Activated naive CD4-positive, alpha-beta T cell (primary cell): ENCODE data around the gene PPIE.
"Not testable (repeated sequence)": the region's sequence is repeated elsewhere in the genome, so short reads cannot be mapped to it uniquely, and the experiment has no call there.

Experiments
- DNase-seq, 4 experiments: peaks; one replicate each; lab custom pipeline; 2025; lab: John Stamatoyannopoulos, UW

PPIE gene

DNA sequence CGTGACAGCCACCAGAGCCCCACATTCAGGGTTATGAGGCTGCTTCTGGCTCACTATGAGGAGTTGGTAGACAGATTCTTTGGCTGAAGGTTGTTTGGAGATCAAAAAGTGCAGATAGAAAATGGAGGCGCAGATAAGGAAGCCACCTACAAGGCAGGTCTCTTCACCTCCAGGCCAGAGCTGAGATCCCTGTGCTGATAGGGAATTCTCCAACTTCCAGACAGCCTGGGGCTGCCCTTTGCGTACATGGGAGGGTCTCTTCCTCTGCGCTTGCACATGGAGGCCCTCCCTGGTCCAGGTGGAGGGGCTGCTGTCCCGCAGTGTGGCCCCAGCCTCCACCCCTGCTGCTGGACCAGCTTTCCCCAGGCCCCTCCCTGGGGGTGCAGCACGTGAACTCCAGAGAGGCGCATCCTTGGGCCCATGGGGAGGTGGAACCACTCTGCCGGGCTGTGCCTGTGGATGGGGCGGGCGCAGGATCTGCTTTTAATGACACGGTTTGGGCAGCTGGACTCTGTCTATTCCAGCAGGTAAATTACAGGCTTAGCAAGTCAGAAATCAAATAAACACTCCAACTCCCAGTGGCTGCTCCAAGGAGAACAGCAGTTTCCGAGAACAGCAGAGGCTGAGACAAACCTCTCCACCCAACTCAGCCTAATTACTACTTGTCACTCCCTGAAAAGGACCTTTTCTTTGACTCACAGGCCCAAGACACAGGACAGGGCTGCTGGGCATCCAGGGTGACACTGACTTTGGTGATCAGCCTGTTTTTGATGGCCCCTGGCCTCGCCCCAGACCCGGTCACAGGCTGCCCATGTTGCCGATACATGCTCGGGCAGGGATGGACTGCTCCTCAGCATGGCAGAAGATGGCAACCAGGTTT lies 20.1 kb downstream of the PPIE start:
- no peak for DNase-seq

GRCh38 chr1:39759436-39759726 lies 20.7 kb downstream of the PPIE start:
- DNase-seq = no peak

- no peak for DNase-seq
Observed at GRCh38 chr1:39760074-39761008, 21.7 kb downstream of the PPIE start.

GRCh38 chr1:39761016-39761415 lies 22.3 kb downstream of the PPIE start:
- DNase-seq = no peak

DNA sequence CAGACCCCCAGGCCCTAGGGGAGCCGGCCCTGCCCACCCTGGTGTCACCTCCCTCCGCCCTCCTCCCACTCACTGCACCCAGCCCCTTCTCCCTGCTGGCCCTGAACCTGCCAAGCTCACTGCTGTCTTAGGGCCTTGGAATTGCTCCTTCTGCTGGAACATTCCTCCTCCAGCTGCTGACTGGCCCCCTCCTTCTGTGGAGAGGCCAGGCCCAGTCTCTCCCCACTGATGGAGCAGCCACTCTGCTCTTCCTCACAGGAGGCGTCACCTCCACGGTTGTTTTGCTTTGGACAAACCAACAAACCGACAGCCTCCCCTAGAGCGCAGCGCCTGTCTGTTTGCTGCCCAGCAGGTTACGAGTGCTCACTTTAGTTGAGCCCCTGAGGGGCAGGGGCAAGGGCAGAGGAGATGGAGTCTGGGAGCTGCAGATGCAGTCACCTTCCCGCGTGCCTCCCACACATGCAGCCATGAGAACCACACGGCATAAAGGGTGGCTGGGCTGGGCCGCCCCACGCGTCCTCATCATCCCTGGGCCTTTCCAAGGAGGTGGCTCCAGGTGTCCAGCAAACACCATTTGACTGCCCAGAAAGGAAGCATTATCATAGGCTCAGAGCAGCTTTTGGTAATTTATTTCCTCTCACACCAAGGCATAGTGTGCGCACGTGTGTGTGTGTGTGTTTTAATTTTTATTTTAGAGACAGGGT lies 23.0 kb downstream of the PPIE start:
- DNase-seq = no peak

GRCh38 chr1:39762550-39763540 lies 24.2 kb downstream of the PPIE start:
- no peak for DNase-seq

DNA sequence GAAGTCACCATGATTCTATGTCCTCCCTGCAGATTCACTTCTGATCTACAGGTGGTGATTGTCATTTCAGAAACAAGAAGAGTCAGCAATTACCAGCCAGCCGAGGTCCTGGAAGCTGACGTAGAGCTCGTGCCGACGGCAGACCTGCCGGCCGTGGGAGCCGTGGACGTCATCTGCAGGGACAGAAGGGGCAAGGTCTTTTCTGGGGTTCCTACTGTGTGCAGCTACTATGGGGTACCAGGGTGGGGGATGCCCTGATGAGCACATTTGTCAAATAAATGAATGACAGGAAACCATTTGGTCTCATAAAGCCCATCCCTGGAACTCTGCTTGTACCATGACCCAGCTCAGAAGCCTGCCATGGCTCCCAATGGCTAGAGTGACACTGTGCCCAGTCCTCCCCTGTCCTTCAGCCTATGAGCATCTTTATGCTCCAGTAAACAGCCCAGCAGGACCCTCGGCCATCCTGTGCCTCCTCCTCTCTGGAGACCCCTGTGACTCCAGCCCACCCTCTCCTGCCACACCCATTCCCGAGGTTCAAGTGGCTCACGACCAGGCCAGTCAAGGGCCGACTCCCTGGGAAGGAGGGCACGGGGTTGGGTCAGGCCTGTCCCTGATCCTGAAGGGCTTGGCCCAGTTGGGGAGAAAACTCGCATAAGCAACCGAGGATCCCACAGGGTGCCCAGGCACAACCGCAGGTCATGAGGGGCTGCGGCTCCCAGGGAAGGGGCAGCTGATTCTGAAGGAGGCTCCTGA lies 25.1 kb downstream of the PPIE start:
- not testable (repeated sequence) for DNase-seq

- not testable (repeated sequence) for DNase-seq
Observed at GRCh38 chr1:39764512-39764911, 25.8 kb downstream of the PPIE start.

DNA sequence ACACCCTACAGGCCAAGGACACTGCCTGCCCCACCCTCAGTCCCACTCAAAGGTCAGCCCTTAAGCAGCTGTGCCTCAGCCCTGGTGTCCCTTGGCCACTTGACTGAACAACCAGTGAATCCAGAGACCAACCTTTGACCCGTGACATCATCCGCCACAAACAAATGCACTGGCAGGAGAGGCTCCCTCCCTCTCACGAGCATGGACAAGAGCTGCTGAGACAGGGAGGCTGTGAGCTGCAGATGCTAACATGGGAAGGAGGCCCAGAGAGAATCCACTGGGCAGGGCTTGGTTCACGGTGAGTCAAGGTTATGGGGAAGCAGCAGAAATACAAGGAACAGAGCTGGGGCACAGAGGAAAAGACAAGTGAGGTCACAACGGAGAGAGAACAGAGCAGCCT lies 27.8 kb downstream of the PPIE start:
- DNase-seq = not testable (repeated sequence)

DNA sequence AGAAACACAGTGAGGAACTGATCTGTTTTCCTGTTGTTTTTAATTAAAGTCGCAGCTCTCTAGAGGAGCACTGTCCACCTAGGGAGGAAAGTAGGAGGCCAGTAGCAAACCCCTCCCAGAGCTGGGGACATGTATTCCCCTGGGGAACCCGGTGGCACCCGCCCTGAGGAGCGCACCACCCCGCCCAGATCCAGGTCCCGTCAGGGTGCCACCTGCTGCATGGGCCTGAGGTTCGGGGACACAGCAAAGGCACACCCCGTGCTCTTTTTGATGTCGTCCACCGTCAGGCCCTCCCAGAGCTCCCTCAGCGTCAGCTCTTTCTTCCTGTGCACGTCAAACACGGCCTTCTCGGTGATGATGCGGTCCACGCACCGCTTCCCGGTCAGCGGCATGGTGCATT lies 30.8 kb downstream of the PPIE start:
- not testable (repeated sequence) for DNase-seq

DNA sequence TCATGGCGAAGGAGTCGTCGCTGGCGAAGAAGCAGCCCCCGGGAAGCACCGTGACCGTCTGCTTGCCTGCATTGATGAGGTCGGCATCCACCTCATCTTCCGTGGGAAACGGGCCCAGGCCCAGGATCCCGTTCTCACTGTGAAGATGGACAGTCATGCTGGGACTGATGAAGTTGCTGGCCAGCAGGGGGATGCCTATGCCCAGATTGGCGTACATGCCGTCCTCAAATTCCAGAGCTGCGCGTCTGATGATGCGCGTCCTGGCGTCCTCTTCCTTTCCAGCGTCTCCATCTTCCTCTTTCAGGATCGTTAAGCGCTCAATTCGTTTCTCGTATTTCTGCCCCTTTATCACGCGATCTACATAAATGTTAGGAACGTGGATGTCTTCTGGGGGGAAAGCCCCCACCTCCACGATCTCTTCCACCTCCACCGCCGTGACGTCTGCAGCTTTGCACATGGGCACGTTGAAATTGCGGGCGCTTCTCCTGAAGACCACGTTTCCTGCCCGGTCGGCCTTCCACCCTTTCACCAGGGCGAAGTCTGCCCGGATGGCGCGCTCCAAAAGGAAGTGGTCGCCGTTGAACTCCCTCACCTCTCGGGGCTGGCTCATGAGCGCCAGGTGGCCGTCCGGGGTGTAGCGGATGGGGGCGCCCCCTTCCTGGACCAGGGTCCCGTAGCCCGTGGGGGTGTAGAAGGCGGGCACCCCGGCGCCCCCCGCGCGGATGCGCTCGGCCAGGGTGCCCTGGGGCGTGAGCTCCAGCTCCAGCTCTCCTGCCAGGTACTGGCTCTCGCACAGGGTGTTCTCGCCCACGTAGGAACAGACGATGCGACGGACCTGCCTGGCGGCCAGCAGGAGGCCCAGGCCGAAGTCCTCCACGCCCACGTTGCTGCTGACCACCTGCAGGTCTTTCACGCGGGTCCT lies 31.7 kb downstream of the PPIE start:
- not testable (repeated sequence) for DNase-seq

- DNase-seq = not testable (repeated sequence)
Observed at GRCh38 chr1:39771022-39771532, 32.4 kb downstream of the PPIE start, which contains the start of gene OXCT2. OXCT2 (minus strand) TSS chr1:39771348; CDS start chr1:39771255, 93 bp downstream.

DNA sequence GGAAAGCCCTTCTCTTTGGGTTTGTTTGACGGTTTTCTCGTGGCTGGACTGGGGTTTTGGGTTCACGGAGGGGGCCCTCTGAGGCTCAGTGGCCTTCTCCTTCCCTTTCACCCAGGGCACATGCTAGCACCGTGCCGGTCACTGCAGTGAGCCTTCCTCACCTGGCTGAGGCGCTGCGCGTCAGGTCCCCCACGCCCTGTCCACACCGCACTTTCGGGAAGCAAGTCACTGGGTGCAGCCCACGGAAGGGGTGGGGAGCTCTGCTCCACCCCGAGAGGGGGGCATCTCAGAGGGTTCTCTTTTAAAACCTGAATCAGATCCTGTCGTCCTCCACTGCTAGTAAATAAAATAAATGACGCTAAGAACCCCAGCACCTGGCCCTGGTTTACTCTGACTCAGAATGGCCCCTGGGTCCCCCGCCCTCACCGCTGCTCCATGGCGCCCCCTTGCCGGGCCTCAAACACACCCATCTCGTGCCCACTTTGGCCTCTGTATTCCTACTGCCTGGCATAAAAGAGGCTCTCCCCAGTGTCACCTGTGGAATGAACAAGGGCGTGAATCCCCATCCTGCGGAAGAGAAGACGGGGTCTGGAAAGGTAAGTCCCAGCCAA lies 34.8 kb downstream of the PPIE start:
- not testable (repeated sequence) for DNase-seq

GRCh38 chr1:39775141-39775540 lies 36.5 kb downstream of the PPIE start:
- not testable (repeated sequence) for DNase-seq

DNA sequence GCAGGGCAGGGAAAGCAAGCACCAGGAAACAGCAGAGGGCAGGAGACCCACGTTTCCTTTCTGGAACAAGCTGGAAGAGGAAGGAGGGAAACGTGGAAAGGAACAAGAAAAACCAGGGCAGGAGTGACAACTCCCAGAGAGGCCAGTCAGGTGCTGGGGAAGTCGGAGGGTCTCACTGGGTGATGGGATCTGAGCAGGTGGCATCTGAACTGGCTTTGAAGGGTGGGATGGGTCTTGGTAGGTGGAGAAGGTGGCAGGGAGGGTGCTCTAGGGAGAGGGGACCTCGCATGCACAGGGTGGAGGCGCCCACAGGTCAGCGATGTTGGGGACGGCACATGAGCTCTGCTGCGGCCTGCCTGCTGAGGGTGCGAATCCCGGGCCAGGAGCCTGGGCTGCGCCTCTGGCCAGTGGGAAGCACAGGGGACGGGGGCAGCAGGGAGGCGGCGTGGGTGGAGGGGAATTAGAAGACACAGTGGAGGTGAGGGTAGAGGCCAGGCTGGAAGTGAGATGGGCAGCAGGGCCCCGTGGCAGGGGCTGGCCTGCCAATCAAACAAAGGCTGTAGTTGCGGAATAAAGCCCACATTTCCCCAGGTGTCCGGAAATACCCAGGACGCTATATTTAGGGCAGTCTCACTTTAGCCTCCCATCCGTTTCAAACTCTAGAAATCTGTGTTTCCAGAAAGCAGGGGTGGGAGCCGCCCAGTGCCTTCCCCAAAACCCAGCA lies 37.2 kb downstream of the PPIE start:
- not testable (repeated sequence) for DNase-seq

DNA sequence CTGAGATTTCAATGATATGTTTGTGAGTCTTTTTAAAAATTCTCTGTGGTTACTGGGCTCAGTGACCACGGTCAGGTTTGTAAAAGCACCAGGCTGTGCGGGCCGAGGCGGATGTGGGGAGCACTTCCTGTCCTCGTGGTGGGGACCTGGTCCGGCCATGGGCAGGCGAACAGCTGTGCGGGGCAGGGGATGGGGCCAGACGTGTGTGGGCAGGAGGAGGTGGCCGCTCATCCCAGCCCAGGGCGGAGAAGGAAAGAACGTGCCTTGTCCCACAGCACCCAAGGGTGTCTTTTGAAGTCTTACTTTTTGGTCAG lies 37.7 kb downstream of the PPIE start:
- DNase-seq = no peak

GRCh38 chr1:39776886-39777285 lies 38.2 kb downstream of the PPIE start:
- no peak for DNase-seq

DNA sequence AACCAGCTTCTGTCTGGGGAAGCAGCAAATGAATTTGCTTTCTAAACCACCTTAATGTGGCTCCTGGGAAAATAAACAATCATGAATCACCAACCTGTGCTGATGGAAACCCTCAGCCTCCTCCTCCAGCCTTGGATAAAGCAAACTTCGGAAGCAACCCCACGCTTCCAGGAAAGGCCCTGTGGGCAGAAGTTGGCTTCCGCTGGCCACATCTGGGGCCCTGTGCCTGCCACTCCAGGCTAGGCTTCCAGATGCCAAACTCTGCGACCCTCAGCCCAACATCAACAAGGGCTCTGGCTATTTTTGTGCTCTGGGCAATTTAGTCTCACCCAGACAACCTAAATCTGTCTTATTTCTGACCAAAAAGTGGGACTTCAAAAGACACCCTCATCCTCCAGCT lies 38.6 kb downstream of the PPIE start:
- no peak for DNase-seq
